Activated CD8-positive, alpha-beta memory T cell treated with anti-CD3 and anti-CD28 coated beads, Interleukin-2, amount 50 U/mL, for 1 hour (primary cell): ENCODE measurements around the gene HOXD12.

Experiments
- DNase-seq: peaks from one replicate; pipeline ENCODE4 v3.0.0-alpha.2; 2020; ENCODE audit errors: extremely low read depth

HOXD12 gene

GRCh38 chr2:176105730-176106580, 6.4 kb downstream of the HOXD12 start:
- DNase-seq = no peak

- no peak for DNase-seq
These were observed 7.3 kb downstream of the HOXD12 start, which contains the start of gene HOXD11 for GRCh38 chr2:176106581-176107539. TSS of gene HOXD11 (plus strand) at chr2:176107280. CDS start at chr2:176107356, 76 bp downstream.

- DNase-seq = no peak
These were observed 8.2 kb downstream of the HOXD12 start for GRCh38 chr2:176107731-176108181.

GRCh38 chr2:176109192-176109901, 9.8 kb downstream of the HOXD12 start:
- no peak for DNase-seq

- DNase-seq = no peak
These were observed 10.4 kb downstream of the HOXD12 start for GRCh38 chr2:176109946-176110345.

- DNase-seq = no peak
These were observed 11.1 kb downstream of the HOXD12 start for GRCh38 chr2:176110415-176111308.

- DNase-seq = no peak
These were observed 11.7 kb downstream of the HOXD12 start for GRCh38 chr2:176111309-176111663.

- DNase-seq = no peak
These were observed 12.3 kb downstream of the HOXD12 start for GRCh38 chr2:176111846-176112374.

- no peak for DNase-seq
These were observed 13.0 kb downstream of the HOXD12 start for GRCh38 chr2:176112375-176113302.

- DNase-seq = no peak
These were observed 14.7 kb downstream of the HOXD12 start for GRCh38 chr2:176114120-176114929.

GRCh38 chr2:176114930-176115625, 15.5 kb downstream of the HOXD12 start:
- DNase-seq = no peak

GRCh38 chr2:176115883-176116813, 16.6 kb downstream of the HOXD12 start, which contains the start of gene HOXD10:
TSS of gene HOXD10 (plus strand) at chr2:176116778. CDS start at chr2:176116834, 56 bp downstream.
- DNase-seq = no peak

GRCh38 chr2:176117162-176117822, 17.7 kb downstream of the HOXD12 start:
- no peak for DNase-seq

- DNase-seq = no peak
These were observed 18.3 kb downstream of the HOXD12 start for GRCh38 chr2:176117823-176118371.

GRCh38 chr2:176118601-176119339, 19.2 kb downstream of the HOXD12 start:
- no peak for DNase-seq
